H1 (cell line): ENCODE measurements around the gene EPN2. TPM values are rescaled to one million over a fixed set of nuclear protein-coding genes. Genes with fewer than 3 reads are reported as not detected.

ENCODE experiments used
- CBX8 ChIP-seq: fragments of 300-800, 300-1000 bp; sonication (generic); IDR thresholded peaks from 2 replicates; pipeline ENCODE4 v1.7.1; 2016; ENCODE audit warnings: low read depth, low read length, borderline replicate concordance
- CTCF ChIP-seq, 3 experiments: IDR thresholded peaks; 1 replicate in 2 of 3; 2 replicates in 1 of 3; pipeline versions ENCODE4 v1.5.1 to v1.6.1; 2011; ENCODE audit warnings: low read length in 3 of 3, mild to moderate bottlenecking in 3 of 3, inconsistent platforms in 2 of 3, low read depth in 1 of 3, moderate library complexity in 1 of 3; ENCODE audit not compliant: insufficient read depth in 1 of 3; ENCODE audit errors: control extremely low read depth in 1 of 3
- GTF2F1 ChIP-seq: IDR thresholded peaks from 2 replicates; pipeline ENCODE4 v1.6.1; 2012; ENCODE audit warnings: low read depth, low read length, improper control_type of control experiment, borderline replicate concordance
- HDAC6 ChIP-seq: IDR thresholded peaks from one replicate; pipeline ENCODE4 v1.7.1; 2012; ENCODE audit warnings: low read depth, mild to moderate bottlenecking, inconsistent platforms, low read length, moderate library complexity
- JUN ChIP-seq: IDR thresholded peaks from 2 replicates; pipeline ENCODE4 v1.6.1; 2011; ENCODE audit warnings: low read depth, mild to moderate bottlenecking, improper control_type of control experiment, low read length
- JUND ChIP-seq: IDR thresholded peaks from 2 replicates; pipeline ENCODE4 v1.6.1; 2011; ENCODE audit warnings: mild to moderate bottlenecking, improper control_type of control experiment, low read length
- PHF8 ChIP-seq: fragments of 200-600 bp; sonication (generic); conservative IDR thresholded peaks from 2 replicates; pipeline ENCODE4 v1.7.1; 2012; ENCODE audit warnings: low read depth, mild to moderate bottlenecking, inconsistent platforms, low read length, moderate library complexity
- polyA plus RNA-seq, 7 experiments: library from polyadenylated mRNA; depleted of rRNA in 3 of 7; stranded (reverse) in 5 of 7; unstranded in 2 of 7; fragments of >200 nt in 5 of 7; fragments of 200-250 nt in 2 of 7; gene quantifications; 1 replicate in 5 of 7; 2 replicates in 1 of 7; 4 replicates in 1 of 7; pipeline versions ENCODE4 v1.2.1 to v1.2.3, GENCODE V29; 2011 to 2013; ENCODE audit warnings: missing spikeins in 2 of 7, mixed read lengths in 2 of 7
- total RNA-seq: library from RNA; stranded (reverse); fragmentation: NEBNext Ultra II Directional; extraction: Animal tissue kit (Norgen Biotek cat#: 25700); gene quantifications from 2 replicates; pipeline ENCODE4 v1.2.1, GENCODE V29; 2021
- TF ChIP-seq, protein P1 (sequence below): fragments of 300-600 bp; sonication (generic); IDR thresholded peaks from 2 replicates; pipeline ENCODE4 v1.7.1; 2012; ENCODE audit warnings: low read length, moderate library complexity, mild to moderate bottlenecking, inconsistent platforms; ENCODE audit not compliant: insufficient replicate concordance

Gene EPN2
- total and polyA plus RNA-seq, 2 of the 8 experiments (the other 6 are each of a cell fraction or from before 2014, with no cell fraction given): 28.7 to 55.8 TPM

- TF ChIP-seq, protein P1, sequence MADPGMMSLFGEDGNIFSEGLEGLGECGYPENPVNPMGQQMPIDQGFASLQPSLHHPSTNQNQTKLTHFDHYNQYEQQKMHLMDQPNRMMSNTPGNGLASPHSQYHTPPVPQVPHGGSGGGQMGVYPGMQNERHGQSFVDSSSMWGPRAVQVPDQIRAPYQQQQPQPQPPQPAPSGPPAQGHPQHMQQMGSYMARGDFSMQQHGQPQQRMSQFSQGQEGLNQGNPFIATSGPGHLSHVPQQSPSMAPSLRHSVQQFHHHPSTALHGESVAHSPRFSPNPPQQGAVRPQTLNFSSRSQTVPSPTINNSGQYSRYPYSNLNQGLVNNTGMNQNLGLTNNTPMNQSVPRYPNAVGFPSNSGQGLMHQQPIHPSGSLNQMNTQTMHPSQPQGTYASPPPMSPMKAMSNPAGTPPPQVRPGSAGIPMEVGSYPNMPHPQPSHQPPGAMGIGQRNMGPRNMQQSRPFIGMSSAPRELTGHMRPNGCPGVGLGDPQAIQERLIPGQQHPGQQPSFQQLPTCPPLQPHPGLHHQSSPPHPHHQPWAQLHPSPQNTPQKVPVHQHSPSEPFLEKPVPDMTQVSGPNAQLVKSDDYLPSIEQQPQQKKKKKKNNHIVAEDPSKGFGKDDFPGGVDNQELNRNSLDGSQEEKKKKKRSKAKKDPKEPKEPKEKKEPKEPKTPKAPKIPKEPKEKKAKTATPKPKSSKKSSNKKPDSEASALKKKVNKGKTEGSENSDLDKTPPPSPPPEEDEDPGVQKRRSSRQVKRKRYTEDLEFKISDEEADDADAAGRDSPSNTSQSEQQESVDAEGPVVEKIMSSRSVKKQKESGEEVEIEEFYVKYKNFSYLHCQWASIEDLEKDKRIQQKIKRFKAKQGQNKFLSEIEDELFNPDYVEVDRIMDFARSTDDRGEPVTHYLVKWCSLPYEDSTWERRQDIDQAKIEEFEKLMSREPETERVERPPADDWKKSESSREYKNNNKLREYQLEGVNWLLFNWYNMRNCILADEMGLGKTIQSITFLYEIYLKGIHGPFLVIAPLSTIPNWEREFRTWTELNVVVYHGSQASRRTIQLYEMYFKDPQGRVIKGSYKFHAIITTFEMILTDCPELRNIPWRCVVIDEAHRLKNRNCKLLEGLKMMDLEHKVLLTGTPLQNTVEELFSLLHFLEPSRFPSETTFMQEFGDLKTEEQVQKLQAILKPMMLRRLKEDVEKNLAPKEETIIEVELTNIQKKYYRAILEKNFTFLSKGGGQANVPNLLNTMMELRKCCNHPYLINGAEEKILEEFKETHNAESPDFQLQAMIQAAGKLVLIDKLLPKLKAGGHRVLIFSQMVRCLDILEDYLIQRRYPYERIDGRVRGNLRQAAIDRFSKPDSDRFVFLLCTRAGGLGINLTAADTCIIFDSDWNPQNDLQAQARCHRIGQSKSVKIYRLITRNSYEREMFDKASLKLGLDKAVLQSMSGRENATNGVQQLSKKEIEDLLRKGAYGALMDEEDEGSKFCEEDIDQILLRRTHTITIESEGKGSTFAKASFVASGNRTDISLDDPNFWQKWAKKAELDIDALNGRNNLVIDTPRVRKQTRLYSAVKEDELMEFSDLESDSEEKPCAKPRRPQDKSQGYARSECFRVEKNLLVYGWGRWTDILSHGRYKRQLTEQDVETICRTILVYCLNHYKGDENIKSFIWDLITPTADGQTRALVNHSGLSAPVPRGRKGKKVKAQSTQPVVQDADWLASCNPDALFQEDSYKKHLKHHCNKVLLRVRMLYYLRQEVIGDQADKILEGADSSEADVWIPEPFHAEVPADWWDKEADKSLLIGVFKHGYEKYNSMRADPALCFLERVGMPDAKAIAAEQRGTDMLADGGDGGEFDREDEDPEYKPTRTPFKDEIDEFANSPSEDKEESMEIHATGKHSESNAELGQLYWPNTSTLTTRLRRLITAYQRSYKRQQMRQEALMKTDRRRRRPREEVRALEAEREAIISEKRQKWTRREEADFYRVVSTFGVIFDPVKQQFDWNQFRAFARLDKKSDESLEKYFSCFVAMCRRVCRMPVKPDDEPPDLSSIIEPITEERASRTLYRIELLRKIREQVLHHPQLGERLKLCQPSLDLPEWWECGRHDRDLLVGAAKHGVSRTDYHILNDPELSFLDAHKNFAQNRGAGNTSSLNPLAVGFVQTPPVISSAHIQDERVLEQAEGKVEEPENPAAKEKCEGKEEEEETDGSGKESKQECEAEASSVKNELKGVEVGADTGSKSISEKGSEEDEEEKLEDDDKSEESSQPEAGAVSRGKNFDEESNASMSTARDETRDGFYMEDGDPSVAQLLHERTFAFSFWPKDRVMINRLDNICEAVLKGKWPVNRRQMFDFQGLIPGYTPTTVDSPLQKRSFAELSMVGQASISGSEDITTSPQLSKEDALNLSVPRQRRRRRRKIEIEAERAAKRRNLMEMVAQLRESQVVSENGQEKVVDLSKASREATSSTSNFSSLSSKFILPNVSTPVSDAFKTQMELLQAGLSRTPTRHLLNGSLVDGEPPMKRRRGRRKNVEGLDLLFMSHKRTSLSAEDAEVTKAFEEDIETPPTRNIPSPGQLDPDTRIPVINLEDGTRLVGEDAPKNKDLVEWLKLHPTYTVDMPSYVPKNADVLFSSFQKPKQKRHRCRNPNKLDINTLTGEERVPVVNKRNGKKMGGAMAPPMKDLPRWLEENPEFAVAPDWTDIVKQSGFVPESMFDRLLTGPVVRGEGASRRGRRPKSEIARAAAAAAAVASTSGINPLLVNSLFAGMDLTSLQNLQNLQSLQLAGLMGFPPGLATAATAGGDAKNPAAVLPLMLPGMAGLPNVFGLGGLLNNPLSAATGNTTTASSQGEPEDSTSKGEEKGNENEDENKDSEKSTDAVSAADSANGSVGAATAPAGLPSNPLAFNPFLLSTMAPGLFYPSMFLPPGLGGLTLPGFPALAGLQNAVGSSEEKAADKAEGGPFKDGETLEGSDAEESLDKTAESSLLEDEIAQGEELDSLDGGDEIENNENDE: no peak
- TF ChIP-seq GTF2F1 (no peak), PHF8 (no peak), JUND (no peak), CBX8 (no peak), HDAC6 (no peak), CTCF (IDR thresholded peaks at IDR 0.05; ENCODE audit: control extremely low read depth in 1 of 3, insufficient read depth in 1 of 3, low read depth in 1 of 3, low read length in 3 of 3) (no peak), JUN (no peak)
These were observed 21.2 kb downstream of the EPN2 start (continued) for GRCh38 chr17:19258371-19258770.
